ENCODE measurements around the gene PLSCR2.

DNA sequence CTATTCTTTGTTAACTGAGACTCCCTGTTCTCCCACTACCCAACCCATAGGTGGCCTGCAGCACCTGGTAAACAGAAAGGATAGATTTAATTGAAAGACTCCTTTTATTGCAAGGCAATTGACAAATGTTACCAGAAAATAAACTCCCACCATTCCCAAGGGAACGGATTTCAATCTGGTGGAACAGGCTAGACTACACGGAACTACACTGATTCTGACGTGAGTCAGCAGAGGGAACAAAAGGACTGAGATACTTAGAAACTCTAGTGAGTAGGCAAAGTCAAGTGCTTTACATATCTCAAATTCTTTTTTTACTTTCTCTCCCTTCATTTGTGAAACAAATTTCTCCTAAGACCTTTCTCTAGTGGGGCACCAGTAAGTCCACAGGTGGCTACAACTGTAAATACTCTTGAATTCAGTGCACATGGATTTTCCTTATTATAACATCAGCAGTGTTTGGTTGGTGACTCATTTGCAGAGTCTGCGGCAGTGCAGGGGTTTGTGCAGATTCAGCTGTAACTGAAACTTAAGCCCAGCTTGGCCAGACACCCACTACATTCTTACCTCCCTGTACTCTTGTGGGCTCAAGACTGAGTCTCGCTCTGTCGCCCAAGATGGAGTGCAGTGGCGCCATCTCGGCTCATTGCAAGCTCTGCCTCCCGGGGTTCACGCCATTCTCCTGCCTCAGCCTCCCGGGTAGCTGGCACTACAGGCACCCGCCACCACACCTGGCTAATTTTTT, 34.3 kb upstream of the PLSCR2 start:
- no peak for TF ChIP-seq BHLHE40 (IDR thresholded peaks at IDR 0.05; ENCODE audit: borderline replicate concordance)
- TF ChIP-seq SP1 (IDR thresholded peaks at IDR 0.05) = no peak
- no peak for TF ChIP-seq FOXM1 (IDR thresholded peaks at IDR 0.05; ENCODE audit: borderline replicate concordance)
- no peak for TF ChIP-seq FOXK2 (IDR thresholded peaks at IDR 0.05)
- TF ChIP-seq ZNF384 (IDR thresholded peaks at IDR 0.05) = no peak
